Spleen (tissue), 7 donors: ENCODE measurements around the gene LUC7L.

Experiments
- CTCF ChIP-seq, 11 experiments: fragments of 200-600 bp in 7 of 11; fragments of 450-650 bp in 4 of 11; sonication (generic) in 4 of 11; IDR thresholded peaks in 8 of 11; conservative IDR thresholded peaks in 3 of 11; 1 replicate in 7 of 11; 2 replicates in 4 of 11; pipeline versions ENCODE4 v1.4.0 to v1.8.0; 2016 to 2021; ENCODE audit warnings: antibody characterized with exemption in 11 of 11, inconsistent platforms in 4 of 11, mild to moderate bottlenecking in 1 of 11
- POLR2AphosphoS5 ChIP-seq, 3 donors: sonication (generic); formaldehyde crosslinking; IDR thresholded peaks; one replicate each; pipeline ENCODE4 v1.5.1; 2017; ENCODE audit warnings: antibody characterized with exemption in 3 of 3
- donor health status: DM: no; HTN: no; CAD: no; lungs with moderate emphysema.
- donor health status: DM: no; HTN: no; CAD: no.
- donor health status: DM: no; HTN: no; CAD: no.

DNA sequence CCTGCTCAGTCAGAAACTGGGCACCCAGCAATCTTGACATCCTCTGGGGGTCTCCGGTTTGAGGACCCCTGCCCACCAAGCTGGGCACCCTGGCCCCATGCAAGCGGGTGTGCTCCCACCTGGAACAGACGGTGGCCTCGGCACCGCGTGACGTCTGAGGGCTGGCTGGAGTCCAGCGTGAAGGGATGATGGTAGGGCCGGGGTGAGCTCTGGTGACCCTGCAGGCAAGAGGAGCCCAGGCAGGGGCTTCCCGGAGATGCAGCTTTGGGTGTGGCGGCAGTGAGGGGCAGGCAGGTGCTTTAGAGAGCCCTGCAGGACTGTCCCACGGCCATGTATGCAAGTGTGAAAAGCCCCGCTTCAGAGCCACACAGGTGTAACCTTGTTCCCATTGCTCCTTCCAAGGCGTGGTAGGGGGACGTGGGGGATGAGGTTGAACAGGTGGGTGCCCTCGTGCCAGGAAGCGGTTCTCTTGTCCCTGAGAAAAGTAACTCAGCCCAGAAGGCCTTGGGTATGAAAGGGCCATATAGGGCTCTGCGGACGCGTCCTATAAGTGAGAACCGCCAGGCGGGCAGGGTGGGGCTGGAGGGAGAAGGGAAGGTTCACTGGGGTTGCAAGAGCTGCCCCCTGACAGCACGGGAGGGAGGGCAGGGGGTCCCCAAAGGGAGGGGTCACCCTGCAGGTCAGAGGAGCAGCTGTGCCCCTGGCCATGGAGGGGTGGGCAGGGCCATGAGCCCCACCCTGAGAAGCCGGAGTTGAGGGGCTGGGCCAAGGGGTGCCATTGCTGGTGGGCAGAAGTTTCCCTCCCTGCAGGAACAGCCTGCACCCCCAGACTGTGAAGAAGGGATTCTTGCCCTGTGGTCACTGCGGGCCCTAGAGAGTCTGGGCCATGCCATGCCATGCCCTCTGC is 37.3 kb upstream of the LUC7L start:
- TF ChIP-seq CTCF (IDR thresholded peaks at IDR 0.05 in 8 of 11, conservative IDR thresholded peaks at IDR 0.05 in 3 of 11) (no peak), POLR2AphosphoS5 (IDR thresholded peaks at IDR 0.05) (peak in 1 of 3 donors; percentile 34)
